SK-N-SH (cell line): ENCODE measurements around the gene TTC7B. TPM values are rescaled to one million over a fixed set of nuclear protein-coding genes. Genes with fewer than 3 reads are reported as not detected.

ENCODE experiments used
- CTCF ChIA-PET: fragments of 300-600, 350-600 bp; formaldehyde crosslinking; extraction: SDS; loops from one replicate; lab custom pipeline; 2021; lab: Yijun Ruan, JAX
- POLR2A ChIA-PET: fragments of 350-600 bp; sonication (Branson Sonifier 250); formaldehyde crosslinking; extraction: SDS; loops from one replicate; lab custom pipeline; 2020; ENCODE audit warnings: antibody characterized with exemption, inconsistent platforms; lab: Yijun Ruan, JAX
- DNase-seq: peaks from one replicate; pipeline ENCODE4 v3.0.0; 2012
- H2AFZ ChIP-seq: fragments of 200-600 bp; sonication (generic); 2 replicates; pipeline ENCODE4 v1.8.1; 2016; ENCODE audit warnings: antibody characterized with exemption, mild to moderate bottlenecking, low read depth
- H3F3A ChIP-seq: fragments of 200-600 bp; sonication (generic); replicated peaks from 2 replicates; pipeline ENCODE3; 2016; ENCODE audit warnings: antibody characterized with exemption, mild to moderate bottlenecking; ENCODE audit not compliant: insufficient read depth
- H3K27ac ChIP-seq, 2 experiments: fragments of 200-500 bp in 1 of 2; fragments of 200-600 bp in 1 of 2; sonication (Bioruptor generic) in 1 of 2; sonication (generic), shearing (Covaris generic) in 1 of 2; 2 replicates each; pipeline versions ENCODE4 v1.5.1 to v1.6.1; 2014 to 2016; ENCODE audit warnings: low read depth in 2 of 2, inconsistent platforms in 1 of 2, low read length in 1 of 2, mild to moderate bottlenecking in 1 of 2, mixed read lengths in 1 of 2
- H3K27me3 ChIP-seq: fragments of 200-600 bp; sonication (generic), shearing (Covaris generic); 2 replicates; pipeline ENCODE4 v1.6.1; 2016; ENCODE audit warnings: mixed run types; ENCODE audit not compliant: insufficient read depth
- H3K36me3 ChIP-seq, 2 experiments: fragments of 200-500 bp in 1 of 2; fragments of 200-600 bp in 1 of 2; sonication (Bioruptor generic) in 1 of 2; sonication (generic) in 1 of 2; replicated peaks in 1 of 2; 2 replicates each; pipeline versions ENCODE3 to v1.5.1; 2014 to 2016; ENCODE audit warnings: low read length in 1 of 2, mild to moderate bottlenecking in 1 of 2; ENCODE audit not compliant: insufficient read depth in 2 of 2, control insufficient read depth in 1 of 2
- H3K4me1 ChIP-seq, 2 experiments: fragments of 200-500 bp in 1 of 2; fragments of 200-600 bp in 1 of 2; sonication (Bioruptor generic) in 1 of 2; sonication (generic), shearing (Covaris generic) in 1 of 2; 2 replicates each; pipeline versions ENCODE4 v1.5.1 to v1.6.1; 2014 to 2016; ENCODE audit warnings: low read depth in 1 of 2, low read length in 1 of 2, mixed run types in 1 of 2; ENCODE audit not compliant: insufficient read depth in 2 of 2, control insufficient read depth in 1 of 2
- H3K4me2 ChIP-seq: fragments of 200-600 bp; sonication (generic), shearing (Covaris generic); 2 replicates; pipeline ENCODE4 v1.6.1; 2017; ENCODE audit warnings: mixed run types
- H3K4me3 ChIP-seq, 2 experiments: fragments of 200-500 bp in 1 of 2; fragments of 200-600 bp in 1 of 2; sonication (Bioruptor generic) in 1 of 2; sonication (generic), shearing (Covaris generic) in 1 of 2; 2 replicates each; pipeline versions ENCODE4 v1.5.1 to v1.8.1; 2014 to 2016; ENCODE audit warnings: low read depth in 2 of 2, inconsistent platforms in 1 of 2, low read length in 1 of 2, mild to moderate bottlenecking in 1 of 2, mixed read lengths in 1 of 2, moderate library complexity in 1 of 2
- H3K79me2 ChIP-seq: fragments of 200-600 bp; sonication (generic); 2 replicates; pipeline ENCODE4 v1.8.1; 2017; ENCODE audit warnings: mild to moderate bottlenecking; ENCODE audit not compliant: insufficient read depth
- H3K9ac ChIP-seq: fragments of 200-600 bp; sonication (generic); 2 replicates; pipeline ENCODE4 v1.6.1; 2017; ENCODE audit warnings: mixed run types
- H3K9me2 ChIP-seq: fragments of 200-600 bp; sonication (generic); 2 replicates; pipeline ENCODE4 v1.6.1; 2017; ENCODE audit warnings: mixed run types
- H3K9me3 ChIP-seq: fragments of 200-600 bp; sonication (generic); 2 replicates; pipeline ENCODE4 v1.6.1; 2017; ENCODE audit warnings: mixed run types, mild to moderate bottlenecking, moderate library complexity
- H4K20me1 ChIP-seq: fragments of 200-600 bp; sonication (generic); 2 replicates; pipeline ENCODE4 v1.6.1; 2017; ENCODE audit warnings: mild to moderate bottlenecking, mixed run types; ENCODE audit not compliant: insufficient read depth
- ELF1 ChIP-seq: IDR thresholded peaks from 2 replicates; pipeline ENCODE4 v1.4.0; 2012
- FOSL2 ChIP-seq: IDR thresholded peaks from 2 replicates; pipeline ENCODE4 v1.4.0; 2012; ENCODE audit warnings: low read depth, mild to moderate bottlenecking, moderate library complexity, borderline replicate concordance
- FOXJ3 ChIP-seq: sonication (generic); formaldehyde crosslinking; IDR thresholded peaks from 2 replicates; pipeline ENCODE4 v1.5.1; 2020; ENCODE audit warnings: mild to moderate bottlenecking, missing genetic modification reagents
- MAX ChIP-seq: IDR thresholded peaks from 2 replicates; pipeline ENCODE4 v1.4.0; 2012; ENCODE audit warnings: low read depth
- MXI1 ChIP-seq: IDR thresholded peaks from 2 replicates; pipeline ENCODE4 v1.6.1; 2012; ENCODE audit warnings: mild to moderate bottlenecking, low read depth, low read length, improper control_type of control experiment
- NFIC ChIP-seq: IDR thresholded peaks from 2 replicates; pipeline ENCODE4 v1.4.0; 2012; ENCODE audit warnings: borderline replicate concordance
- RAD21 ChIP-seq: IDR thresholded peaks from 2 replicates; pipeline ENCODE4 v1.6.1; 2012; ENCODE audit warnings: mild to moderate bottlenecking, low read length
- TCF12 ChIP-seq: IDR thresholded peaks from 2 replicates; pipeline ENCODE4 v1.4.0; 2012
- ZBTB33 ChIP-seq: IDR thresholded peaks from 2 replicates; pipeline ENCODE4 v1.4.0; 2012; ENCODE audit warnings: low read depth, borderline replicate concordance
- WGBS: methylation state at CpG from one replicate; pipeline ENCODE4 v1.1.6; 2017; ENCODE audit warnings: low lambda C conversion rate; 5-methylcytosine and 5-hydroxymethylcytosine counted together
- polyA plus RNA-seq, 3 experiments: library from polyadenylated mRNA; depleted of rRNA; stranded (reverse); fragments of >200 nt; gene quantifications; 2 replicates each; pipeline ENCODE4 v1.2.3, GENCODE V29; 2012
- TF ChIP-seq, protein P1 (sequence below): IDR thresholded peaks from 2 replicates; pipeline ENCODE4; 2012
- TF ChIP-seq, protein P2 (sequence below): fragments of 150-350 bp; IDR thresholded peaks from 2 replicates; pipeline ENCODE4 v1.6.1; 2016; ENCODE audit warnings: mild to moderate bottlenecking, low read depth, low read length

Gene TTC7B
- polyA plus RNA-seq, 1 of the 3 experiments (the other 2 are of a cell fraction): 43.1 TPM

DNA sequence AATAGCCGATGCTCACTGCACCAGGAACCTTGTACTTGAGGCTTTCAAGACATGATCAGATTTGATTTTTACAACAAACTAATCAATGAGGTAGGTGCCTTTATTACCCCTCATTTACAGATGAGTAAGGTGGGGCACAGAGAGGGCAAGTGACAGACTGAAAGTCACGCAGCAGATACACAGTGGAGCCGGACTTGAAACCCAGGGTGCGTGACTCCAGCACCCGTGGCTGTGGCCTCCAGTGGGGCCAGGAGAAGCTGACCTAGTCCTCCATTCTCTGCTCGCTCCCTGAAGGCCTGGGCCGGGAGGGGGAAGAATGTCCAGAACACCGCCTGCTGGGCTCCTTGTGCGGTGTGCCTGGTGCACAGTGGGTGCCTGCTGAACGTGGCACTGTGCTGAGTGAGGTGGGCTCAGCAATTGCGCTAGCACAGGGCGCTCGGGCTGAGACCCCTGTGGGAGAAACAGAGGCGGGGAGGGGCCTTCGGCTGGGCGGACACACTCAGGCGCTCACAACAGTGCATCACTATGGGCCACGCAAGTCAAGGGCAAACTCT is 294.2 kb downstream of the TTC7B start (continued):
- TF ChIP-seq ZBTB33: no peak

DNA sequence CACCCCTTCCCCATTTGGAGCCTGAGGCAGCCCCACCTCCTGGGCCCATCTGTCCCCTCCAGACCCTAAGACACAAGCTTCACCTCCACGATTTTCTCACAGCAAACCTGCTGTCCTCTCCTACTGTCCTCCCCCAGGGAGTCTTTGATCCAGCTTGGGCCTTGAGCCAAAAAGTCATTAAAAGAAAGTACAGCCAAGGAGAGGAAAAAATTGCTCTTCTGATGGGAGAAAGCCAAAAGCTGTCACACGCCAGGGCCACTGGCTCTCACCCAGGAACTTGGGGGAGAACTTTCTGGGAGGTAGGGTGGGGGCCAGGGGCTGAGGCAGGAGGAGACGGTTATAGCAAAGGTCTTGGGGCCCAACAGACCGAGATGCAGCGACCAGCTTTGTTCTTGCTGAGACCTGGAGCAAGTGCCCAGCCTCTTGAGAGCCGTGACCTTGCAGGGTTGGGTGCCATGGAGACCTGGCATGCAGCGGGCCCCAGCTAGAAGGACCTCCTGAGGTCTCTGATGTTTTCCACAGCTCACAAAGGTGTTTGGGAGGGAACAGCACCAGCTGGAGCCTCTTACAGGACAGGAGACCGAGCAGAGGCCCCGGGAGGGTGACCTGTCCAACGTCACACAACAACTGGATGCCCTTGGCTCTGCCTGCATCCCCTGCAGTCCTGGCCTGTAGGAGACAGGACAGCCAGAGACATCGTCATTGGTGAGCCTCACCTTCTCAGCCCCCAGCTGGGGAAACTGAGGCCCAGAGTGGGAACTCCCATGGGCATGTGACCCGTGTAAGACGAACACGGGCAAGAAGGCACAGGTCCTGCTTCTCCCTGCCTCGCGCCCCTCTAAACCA is 294.9 kb downstream of the TTC7B start:
- H4K20me1 ChIP-seq: no peaks in the 10 kb centered on the region
- no peak overlapping the region for H2AFZ ChIP-seq
- H3K27ac ChIP-seq: no peak overlapping the region; a peak in 1 of 4 replicates
- H3K4me1 ChIP-seq: peaks cover 20 to 41% of the 10 kb centered on the region in 2 experiments; a peak in 3 of 4 replicates
- H3K36me3 ChIP-seq: no peaks in the 10 kb centered on the region
- H3K27me3 ChIP-seq: no peaks in the 10 kb centered on the region
- peak overlapping the region; percentile 7; the same call in 1 of the 2 replicates for H3K4me2 ChIP-seq
- no peaks in the 10 kb centered on the region for H3K9me2 ChIP-seq
- no peaks in the 10 kb centered on the region for H3F3A ChIP-seq
- H3K9me3 ChIP-seq: no peaks in the 10 kb centered on the region
- no peak overlapping the region for H3K4me3 ChIP-seq
- CTCF ChIA-PET: interaction anchor here (0.6 to 3.6 kb wide), 9 partner anchors 20 to 237 kb away, joined by 3 to 21 read pairs (median 3); no protein-coding TSS in a partner anchor
- H3K79me2 ChIP-seq: no peaks in the 10 kb centered on the region
- TF ChIP-seq ELF1: no peak
- TF ChIP-seq TCF12: peak; percentile 23; the same call in 1 of the 2 replicates
- TF ChIP-seq, protein P1, sequence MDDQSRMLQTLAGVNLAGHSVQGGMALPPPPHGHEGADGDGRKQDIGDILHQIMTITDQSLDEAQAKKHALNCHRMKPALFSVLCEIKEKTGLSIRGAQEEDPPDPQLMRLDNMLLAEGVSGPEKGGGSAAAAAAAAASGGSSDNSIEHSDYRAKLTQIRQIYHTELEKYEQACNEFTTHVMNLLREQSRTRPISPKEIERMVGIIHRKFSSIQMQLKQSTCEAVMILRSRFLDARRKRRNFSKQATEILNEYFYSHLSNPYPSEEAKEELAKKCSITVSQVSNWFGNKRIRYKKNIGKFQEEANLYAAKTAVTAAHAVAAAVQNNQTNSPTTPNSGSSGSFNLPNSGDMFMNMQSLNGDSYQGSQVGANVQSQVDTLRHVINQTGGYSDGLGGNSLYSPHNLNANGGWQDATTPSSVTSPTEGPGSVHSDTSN: 0 out of 2 replicates have a peak, but pooled peaks have one; percentile 8
- TF ChIP-seq NFIC: peak; percentile 78
- no peak for DNase-seq
- WGBS: 77% methylated on average over 11 of the region's 16 CpGs
- POLR2A ChIA-PET: interaction anchor here (1.2 to 2.3 kb wide), 3 partner anchors 25 to 124 kb away, joined by 4 to 14 read pairs (median 5); partner anchors contain the start of gene CALM1
- no peak overlapping the region for H3K9ac ChIP-seq

GRCh38 chr14:90520326-90520725 is 295.9 kb downstream of the TTC7B start:
- no peaks in the 10 kb centered on the region for H3K27me3 ChIP-seq
- no peak overlapping the region for H3K27ac ChIP-seq
- 98% methylated on average over 5 of the region's 5 CpGs for WGBS
- H3K4me3 ChIP-seq: no peak overlapping the region
- H3K79me2 ChIP-seq: no peaks in the 10 kb centered on the region
- no peaks in the 10 kb centered on the region for H3K36me3 ChIP-seq
- no peak overlapping the region for H3K9ac ChIP-seq
- H3K9me2 ChIP-seq: no peaks in the 10 kb centered on the region
- H4K20me1 ChIP-seq: no peaks in the 10 kb centered on the region
- peaks cover 20 to 41% of the 10 kb centered on the region in 2 experiments; a peak in 3 of 4 replicates for H3K4me1 ChIP-seq
- H2AFZ ChIP-seq: no peak overlapping the region
- no peak overlapping the region for H3K4me2 ChIP-seq
- CTCF ChIA-PET: interaction anchor here (1.2 to 3.6 kb wide), 3 partner anchors 66 to 238 kb away, joined by 4 to 21 read pairs (median 4); no protein-coding TSS in a partner anchor
- no peaks in the 10 kb centered on the region for H3F3A ChIP-seq
- no peak for DNase-seq
- H3K9me3 ChIP-seq: no peaks in the 10 kb centered on the region
- POLR2A ChIA-PET: interaction anchor here (1.2 kb wide), 1 partner anchor 123 kb away, joined by 4 read pairs; the partner anchor contains the start of gene CALM1
- TF ChIP-seq, protein P1: no peak
- TF ChIP-seq RAD21: no peak
- no peak for TF ChIP-seq ZBTB33
- TF ChIP-seq, protein P2, sequence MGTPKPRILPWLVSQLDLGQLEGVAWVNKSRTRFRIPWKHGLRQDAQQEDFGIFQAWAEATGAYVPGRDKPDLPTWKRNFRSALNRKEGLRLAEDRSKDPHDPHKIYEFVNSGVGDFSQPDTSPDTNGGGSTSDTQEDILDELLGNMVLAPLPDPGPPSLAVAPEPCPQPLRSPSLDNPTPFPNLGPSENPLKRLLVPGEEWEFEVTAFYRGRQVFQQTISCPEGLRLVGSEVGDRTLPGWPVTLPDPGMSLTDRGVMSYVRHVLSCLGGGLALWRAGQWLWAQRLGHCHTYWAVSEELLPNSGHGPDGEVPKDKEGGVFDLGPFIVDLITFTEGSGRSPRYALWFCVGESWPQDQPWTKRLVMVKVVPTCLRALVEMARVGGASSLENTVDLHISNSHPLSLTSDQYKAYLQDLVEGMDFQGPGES: no peak
- no peak for TF ChIP-seq MAX
- TF ChIP-seq MXI1: no peak
- no peak for TF ChIP-seq FOXJ3 (CRISPR knock-in tag)
- TF ChIP-seq FOSL2: no peak
